Activated CD8-positive, alpha-beta memory T cell treated with anti-CD3 and anti-CD28 coated beads, Interleukin-2, amount 50 U/mL, for 1 hour (primary cell): ENCODE data around the gene OR2C3.
"Not testable (repeated sequence)": the region's sequence is repeated elsewhere in the genome, so short reads cannot be mapped to it uniquely, and the experiment has no call there.

Source experiments
- DNase-seq: peaks from one replicate; pipeline ENCODE4 v3.0.0-alpha.2; 2020; ENCODE audit errors: extremely low read depth

OR2C3 gene

DNA sequence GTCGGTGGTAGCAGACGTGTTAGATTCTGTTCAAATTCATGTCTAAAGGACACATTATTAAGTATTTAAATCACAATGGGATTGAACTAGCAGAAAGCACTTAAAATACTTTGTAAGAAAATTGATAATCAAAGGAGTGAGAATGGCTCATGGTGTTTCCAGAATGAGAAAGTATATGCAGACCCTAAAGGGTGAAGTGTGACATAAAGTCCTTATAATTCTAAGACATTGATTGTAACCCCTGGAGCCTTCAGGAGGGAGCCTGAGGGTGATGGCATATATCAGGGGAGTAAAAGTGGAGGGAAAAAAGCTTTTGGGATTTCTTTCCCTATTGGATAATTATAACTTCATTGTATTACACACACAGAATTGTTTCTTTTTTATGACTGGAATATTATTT, at the start of gene OR2C3:
Gene OR2C3 (minus strand): TSS at position 101 of the 400 bp plus-strand sequence. CDS start 3,929 bp downstream, outside the sequence.
- no peak for DNase-seq

DNA sequence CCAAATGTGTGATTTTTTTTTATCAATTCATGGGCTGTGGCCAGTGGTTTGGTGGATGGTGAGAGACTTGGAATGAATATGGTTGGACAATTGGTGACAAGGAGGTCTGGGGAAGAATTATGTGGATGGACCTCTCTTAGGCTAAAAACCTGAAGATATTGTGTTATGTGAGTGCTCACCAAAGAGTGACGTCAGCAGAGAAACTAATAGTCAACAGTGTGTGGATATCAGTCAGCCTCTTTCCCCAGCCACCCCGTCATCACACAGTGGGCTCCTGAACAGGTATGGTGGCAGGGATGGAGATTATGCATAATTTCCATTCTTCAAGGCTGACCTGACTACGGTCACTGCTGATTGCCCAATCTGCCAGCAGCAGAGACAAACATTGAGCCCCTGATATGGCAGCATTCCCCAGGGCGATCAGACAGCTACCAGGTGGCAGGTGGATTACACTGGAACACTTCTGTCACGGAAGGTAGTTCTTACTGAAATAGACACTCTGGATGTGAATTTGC, 42.8 kb upstream of the OR2C3 start:
- no peak for DNase-seq

DNA sequence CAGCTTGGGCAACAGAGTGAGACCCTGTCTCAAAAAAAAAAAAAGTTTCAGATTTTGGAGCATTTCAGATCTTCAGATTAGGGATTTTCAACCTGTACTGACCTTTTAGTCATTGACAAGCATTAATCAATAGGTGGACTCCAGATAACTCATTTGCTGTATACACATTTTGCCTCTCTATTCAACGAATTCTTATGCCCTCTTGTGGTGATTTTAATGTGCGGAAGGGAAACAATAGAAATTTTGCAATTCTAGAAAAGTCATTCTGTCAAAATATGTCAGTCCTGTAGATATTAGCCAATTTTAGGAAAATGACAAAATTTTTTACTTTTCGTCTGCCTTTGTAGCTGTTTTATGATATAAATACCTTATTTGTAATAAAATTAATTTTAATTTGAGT, 40.3 kb upstream of the OR2C3 start:
- no peak for DNase-seq

DNA sequence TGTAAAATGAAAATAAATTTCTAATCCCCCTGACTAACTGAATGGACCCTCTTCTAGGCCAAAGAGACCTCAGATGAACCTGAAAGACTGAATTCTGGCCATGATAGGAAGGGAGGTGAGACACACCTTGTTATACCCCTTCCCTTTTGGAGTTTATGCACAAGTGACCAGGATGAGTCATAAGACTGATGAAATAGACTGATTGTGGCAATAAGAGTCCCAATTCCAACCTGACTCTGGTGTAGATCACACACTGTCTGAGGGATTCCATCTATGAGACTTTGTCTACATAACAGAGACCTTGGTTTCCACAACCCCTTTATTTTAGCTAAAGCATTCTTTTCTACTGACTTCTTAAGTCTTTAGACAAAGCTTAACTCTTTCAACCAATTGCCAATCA, 38.4 kb upstream of the OR2C3 start:
- no peak for DNase-seq

DNA sequence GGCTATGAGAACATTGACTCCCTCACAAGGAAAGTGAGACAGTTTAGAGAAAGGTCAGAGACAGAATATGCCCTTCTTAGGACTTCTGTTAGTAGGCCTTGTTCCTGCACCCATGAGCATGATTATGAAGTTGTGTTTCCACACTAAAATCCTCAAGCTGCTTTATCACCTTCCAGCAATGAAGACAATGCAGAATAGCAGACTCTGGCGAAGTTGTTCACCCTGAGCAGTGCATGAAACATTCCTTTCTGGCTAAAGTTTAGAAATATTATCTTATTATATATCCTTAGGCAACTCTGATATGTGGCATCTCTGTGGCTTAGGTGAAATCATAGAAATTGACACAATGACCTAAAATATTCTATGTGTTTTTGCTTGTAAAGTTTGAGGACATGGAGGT, 38.0 kb upstream of the OR2C3 start:
- no peak for DNase-seq

DNA sequence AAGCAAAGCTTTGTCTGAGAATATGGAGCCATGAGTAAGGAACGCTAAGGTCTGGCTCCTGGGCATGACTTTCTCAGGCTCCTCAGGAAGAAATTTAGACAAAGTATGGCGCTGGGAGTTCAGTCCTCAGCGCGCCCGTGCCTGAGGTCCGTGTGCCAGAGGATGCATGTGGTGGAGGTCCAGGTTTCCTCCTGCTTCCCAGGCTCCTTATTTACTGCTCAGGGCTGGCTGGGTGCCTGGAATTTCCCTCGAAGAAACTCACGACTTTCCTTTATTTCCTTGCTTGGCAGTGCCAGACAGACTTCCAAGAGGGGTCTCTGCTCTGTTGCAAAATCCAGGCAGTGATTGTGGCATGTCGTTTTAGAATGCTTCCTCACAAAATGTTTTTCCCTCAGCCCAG, 26.0 kb upstream of the OR2C3 start:
- no peak for DNase-seq

DNA sequence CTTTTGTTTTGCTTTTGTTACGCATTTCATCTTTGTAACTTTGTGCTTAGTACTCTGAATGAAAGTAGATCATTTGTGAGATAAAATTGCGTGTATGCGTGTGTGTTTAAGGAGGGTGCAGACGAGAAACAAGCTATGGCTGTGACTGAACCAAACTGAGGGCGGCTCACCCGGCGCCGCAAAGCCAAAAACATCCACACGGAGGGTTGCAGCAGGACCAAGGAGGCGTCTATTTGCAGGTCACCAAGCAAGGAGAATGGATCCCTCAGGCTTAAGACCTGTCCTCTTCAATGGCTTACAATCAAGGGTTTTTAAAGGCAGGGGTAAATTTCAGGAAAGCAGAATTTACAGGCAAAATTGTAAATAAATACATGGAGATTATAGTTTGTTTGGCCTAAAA, 25.5 kb upstream of the OR2C3 start:
- no peak for DNase-seq

DNA sequence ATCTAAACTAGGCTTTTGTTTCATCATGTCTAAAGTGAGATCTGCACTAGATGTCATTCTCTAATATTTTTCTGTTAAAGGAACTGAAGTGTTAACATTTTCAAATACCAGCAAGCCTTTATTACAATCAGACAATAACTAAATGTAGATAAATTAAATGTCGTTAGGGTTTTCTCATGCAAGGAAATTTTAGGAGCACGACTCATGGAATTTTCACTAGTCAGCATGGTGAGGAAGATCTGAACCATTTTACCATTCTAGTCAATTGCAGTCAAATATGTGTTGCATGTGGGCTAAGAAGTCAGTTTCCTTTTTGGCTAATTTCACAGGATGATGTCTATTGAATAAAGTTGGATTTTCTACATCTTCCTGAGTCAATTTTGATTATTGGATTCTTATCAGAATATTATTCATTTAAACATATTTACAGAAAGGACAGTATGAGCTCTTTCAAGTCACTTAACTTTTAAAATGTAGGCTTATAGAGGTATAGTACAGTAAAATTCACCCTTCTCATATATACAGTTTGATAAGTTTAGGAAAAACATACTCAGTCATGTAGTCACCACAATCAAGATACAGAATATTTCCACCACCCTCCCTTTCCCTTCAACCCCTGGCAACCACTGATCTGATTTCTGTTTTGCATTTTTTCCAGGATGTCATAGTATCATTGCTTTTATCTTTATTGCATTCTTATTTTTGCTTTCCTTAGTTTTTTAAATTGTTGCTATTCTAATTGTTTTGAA, 21.9 kb upstream of the OR2C3 start:
- DNase-seq = no peak

DNA sequence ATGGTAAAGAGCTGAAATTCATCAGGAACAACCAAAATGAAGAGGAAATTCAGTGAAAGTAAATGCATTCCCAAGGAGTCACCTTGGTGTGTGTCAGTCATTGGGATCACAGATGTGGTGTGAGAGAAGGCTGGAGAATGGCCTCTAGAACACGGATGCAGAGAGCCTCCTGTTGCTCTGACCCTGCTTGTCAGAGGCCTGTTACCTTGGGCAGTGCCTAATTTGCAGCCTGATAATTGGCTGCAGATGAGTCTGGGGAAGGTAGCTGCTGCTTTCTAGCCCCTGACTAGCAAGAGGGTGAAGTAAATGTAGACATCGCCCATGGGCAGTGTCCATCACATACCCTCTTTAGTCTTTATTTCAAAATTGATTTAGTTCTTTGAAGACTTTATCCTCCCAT, 16.0 kb upstream of the OR2C3 start:
- DNase-seq = no peak

DNA sequence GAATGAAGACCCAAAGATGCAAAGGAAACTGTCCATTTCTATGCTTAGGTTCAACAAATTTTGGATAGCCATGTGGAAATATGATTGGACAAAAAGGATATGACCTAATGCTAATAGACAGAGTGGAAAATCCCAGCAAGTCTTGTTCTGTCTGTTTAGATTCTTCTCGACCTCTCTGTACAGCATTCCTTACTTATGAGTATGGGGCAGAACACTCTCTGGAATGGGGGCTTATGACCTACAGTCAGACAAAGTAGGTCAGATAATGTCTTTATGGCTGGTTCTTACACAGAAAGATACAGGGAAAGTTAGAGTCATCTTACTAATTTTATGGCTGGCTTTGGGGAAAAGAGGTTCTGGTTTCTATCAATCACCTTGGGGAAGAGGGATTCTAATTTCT, 15.5 kb upstream of the OR2C3 start:
- DNase-seq = no peak

DNA sequence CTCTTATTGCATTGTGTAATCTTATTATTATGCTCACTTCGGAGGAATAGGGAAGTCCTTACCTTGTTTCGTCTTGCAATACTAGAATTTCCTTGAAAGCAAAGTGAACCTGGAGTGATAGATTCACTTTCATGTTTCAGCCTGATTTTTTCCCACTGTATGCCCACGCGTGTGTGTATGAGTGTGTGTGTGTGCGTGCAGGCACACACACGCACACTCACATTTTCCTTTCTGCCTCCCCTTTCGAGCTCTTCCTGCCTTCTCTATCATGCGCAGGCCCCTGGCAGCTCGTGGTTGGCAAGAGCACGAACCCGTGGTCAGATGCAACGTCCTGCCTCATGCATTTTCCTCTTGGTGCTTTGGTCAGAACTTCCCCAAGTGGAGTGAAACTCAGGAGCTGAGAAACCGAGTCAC, 12.5 kb upstream of the OR2C3 start, which contains the start of gene GCSAML:
Gene GCSAML (plus strand): TSS at position 366 of the 414 bp plus-strand sequence. CDS start 58 bp downstream, outside the sequence.
- DNase-seq = no peak

DNA sequence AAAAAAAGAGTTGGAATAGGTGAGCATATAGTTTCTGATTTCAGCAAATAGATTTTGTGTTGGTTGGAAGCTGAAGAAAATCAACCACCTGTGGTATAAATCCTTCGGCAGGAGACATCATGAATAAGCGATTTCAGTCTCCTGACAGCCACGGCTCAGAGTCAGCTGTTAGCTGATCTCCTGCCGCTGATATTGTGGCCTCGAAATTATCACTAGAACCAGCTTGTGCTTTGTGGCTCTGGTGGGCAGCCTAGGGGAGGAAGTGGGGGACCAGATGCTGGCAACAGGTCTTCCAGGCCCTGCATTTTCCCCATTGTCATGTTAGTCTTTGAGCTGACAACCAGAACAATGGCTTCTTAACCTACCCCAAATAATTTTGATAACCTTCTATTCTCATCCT, 11.9 kb upstream of the OR2C3 start:
- no peak for DNase-seq

DNA sequence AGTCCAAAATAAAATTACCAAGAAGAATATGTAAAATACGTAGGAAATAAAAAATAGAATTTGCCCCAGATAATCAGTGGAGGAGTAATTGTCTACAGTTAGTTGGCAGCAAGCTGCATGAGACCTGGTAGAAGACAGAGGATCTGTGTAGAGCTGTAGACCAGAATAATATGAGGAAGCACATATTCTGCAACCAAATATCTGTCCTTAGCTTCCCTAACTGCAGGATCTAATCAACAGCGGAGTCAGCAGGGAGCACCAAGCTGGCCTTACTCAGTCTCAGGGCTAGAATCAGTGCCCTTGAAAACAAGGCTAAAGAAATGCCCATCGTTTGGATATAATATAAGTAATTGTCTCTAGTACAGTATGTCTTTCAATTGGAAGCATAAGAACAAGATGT, 6.6 kb upstream of the OR2C3 start:
- no peak for DNase-seq

DNA sequence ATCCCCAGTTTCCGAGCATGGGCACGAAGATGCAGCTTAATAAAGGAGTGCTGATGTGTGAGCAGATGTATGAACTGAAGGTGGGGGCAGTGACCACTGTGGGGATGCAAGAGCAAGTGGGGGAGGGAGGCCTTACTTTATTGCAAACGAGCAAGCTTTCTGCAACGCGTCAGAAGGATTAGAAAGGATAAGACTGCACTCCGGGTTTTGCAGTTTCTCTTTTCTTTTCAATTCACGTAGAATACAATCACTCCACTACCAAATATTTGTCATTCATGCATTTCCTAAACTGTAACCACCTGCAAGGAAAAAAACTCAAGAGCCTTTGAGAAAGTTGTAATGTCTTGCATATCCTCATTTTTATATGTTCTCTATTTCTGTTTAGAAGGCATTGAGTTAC, 4.3 kb upstream of the OR2C3 start:
- no peak for DNase-seq

DNA sequence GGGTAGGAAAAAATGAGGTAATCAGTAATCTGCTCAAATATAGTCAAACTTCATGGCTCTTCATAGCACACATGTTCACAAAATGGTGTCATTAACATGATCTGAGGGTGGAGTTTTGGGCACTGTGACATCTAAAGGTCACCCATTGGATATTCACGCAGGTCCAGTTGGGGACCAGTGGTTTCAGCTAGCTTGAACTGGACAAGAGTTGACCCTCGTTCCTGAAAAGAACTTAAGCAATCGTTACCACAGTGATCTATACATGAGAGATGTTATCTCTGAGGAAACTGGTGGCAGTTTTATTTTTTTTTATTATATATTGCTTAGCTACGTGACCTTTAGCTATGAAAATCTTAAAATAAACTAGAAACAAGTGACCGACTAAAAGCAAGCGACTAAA, 3.0 kb upstream of the OR2C3 start:
- DNase-seq = no peak

DNA sequence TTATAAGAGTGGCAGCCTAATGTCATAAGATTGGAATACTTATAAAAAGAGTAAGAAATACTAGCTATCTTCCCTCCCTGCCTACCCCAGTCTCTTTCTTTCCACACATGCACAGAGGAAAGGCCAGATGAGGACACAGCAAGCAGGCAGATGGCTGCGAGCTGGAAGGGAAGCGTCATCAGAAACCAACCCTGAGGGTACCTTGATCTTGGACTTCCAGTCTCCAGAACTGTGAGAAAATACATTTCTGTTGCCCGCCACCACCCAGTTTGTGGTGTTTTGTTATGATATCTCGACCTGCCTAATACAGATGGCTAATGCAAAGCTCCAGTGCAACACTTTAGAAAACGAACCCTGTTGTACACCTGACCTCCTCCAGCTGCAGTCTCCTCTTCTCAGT, 2.3 kb upstream of the OR2C3 start:
- no peak for DNase-seq

DNA sequence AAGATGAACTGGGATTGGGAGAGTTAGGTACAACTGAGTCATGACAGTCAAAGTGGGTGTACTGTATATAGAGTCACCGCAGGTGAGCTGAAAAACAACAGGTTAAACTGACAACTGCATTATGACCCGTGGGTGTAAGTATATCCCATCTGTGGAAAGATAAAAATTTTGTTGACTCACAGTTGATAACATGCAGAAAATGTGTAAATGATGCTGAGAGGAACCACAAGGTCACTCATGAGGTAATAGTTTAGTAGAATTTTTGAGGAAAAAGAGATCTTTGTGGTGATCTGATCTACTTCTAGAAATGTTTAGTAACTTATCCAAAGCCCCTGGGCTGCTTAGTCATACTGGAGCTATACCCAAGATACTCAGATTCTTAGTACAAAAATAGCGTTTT, 838 bp downstream of the OR2C3 start:
- DNase-seq = no peak

DNA sequence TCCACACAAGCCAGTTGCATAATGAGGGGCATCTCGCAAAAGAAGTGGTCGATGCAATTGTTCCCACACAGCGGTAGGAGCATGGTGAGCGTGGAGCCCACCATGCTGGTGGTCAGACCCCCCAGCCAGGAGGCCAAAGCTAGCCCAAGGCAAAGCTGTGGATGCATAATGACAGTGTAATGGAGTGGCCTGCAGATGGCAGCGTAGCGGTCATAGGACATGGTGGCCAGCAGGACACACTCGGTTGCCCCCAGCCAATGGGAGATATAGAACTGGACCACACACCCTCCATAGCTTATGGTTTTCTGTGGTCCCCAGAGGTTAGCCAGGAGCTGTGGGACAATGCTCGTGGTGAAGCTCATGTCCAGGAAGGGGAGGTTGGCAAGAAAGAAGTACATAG, 4.3 kb downstream of the OR2C3 start:
- no peak for DNase-seq

DNA sequence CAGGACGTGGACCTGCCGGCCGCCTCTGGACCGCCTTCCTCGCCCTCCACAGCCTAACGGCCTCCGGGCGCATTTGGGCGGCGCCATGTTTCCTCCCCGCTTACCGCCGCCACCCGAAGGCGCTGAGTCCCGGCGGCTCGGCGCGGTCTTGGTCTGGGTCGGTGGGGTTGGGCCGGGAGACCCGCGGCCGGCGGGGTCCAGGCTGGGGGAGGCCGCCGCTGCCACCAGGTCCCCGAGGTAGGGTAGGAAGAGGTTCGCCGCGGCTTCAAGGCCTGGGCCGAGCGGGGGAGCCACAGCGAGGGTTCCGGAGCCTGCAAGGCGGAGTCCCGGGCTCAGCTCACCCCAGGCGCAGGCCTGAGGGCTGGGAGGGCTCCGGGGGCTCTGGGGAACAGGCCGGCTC, 5.5 kb downstream of the OR2C3 start:
- no peak for DNase-seq

DNA sequence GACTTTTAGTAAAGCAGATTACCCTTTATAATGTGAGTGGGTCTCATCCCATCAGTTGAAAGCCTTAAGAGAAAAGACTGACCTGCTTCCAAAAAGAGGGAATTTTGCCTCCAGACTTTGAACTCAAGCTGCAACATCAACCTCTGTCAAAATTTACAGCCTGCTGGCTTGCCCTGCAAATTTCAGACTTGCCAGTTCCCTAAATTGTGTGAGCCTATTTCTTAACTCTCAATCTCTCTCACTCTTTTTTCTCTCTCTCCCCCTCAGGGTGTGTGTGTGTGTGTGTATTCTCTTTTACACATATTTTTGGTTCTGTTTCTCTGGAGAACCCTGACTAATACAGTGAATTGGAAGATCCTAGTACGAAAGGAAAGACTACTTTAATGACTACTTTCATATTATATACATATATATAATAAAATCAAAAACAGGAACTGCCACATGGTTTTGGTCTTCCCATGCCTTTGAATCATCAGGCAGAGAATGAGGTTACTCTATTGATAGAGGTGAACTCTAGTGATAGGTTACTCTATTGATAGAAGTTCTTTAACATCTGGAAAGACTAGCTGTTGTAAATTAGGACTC, 6.4 kb downstream of the OR2C3 start:
- DNase-seq = no peak

DNA sequence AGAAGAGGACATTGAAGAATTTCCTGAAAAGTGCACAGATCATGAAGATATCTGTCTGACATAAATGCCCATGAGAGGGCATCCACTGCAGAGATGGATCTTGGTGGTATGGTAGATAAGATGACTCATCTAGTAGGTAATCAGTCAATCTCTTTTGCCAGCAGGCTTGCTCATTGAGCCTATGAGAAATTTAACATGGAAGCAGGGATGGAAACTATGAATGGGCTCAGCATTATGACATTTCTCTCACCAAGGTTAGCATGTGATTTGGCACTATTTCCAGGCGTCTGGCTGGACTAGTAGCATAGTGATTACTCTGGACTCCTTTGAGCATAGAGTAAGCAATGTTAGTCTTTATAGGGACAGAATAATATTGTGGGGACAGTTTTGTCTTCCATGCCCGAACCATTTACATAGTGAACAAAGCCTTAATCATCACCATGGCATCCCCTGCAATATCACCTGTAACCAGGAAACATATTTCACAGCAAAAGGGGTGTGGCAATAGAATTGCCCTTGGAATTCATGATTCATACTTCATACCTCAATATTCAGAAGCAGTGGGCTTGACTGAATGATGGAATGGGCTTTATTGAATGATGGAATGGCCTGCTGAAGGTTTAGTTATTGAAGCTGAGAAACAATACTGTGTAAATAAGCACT, 7.3 kb downstream of the OR2C3 start:
- DNase-seq = no peak

DNA sequence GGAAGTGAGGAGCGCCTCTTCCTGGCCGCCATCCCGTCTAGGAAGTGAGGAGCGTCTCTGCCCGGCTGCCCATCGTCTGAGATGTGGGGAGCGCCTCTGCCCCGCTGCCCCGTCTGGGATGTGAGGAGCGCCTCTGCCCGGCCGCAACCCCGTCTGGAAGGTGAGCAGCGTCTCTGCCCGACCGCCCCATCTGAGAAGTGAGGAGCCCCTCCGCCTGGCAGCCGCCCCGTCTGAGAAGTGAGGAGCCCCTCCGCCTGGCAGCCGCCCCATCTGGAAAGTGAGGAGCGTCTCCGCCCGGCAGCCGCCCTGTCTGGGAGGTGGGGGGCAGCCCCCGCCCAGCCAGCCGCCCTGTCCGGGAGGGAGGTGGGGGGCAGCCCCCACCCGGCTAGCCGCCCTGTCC, 14.4 kb downstream of the OR2C3 start:
- DNase-seq = not testable (repeated sequence)

DNA sequence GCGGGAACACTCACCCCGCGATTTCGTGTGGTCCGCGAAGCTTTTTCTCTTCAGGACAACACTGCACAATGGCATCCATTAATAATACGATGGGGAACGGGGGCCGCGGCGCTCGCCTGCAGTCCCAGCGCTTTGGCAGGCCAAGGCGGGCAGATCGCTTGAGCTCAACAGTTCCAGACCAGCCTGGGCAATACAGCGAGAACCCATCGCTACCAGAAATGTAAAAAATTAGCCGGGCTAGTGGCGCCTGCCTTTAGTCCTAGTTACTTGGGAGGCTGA, 17.7 kb downstream of the OR2C3 start:
- DNase-seq = no peak
